HG03097 (cell line): ENCODE results near the gene STPG2.
"Not testable (repeated sequence)": the region's sequence is repeated elsewhere in the genome, so short reads cannot be mapped to it uniquely, and the experiment has no call there.

ENCODE experiments used
- ATAC-seq: cut with Tn5 transposase; IDR thresholded peaks from one replicate; pipeline ENCODE4 v1.9.1; 2021; ENCODE audit not compliant: unreplicated experiment, low FRiP score

STPG2 gene

GRCh38 chr4:97953171-97953941 lies 189.9 kb downstream of the STPG2 start:
- ATAC-seq: no peak

- ATAC-seq: no peak
Measured at GRCh38 chr4:97952763-97953162, 190.5 kb downstream of the STPG2 start.

- ATAC-seq: no peak
Measured at GRCh38 chr4:97950836-97951235, 192.4 kb downstream of the STPG2 start.

- ATAC-seq: no peak
Measured at GRCh38 chr4:97942951-97943350, 200.3 kb downstream of the STPG2 start.

- no peak for ATAC-seq
Measured at GRCh38 chr4:97942137-97942536, 201.1 kb downstream of the STPG2 start.

GRCh38 chr4:97938141-97938540 lies 205.1 kb downstream of the STPG2 start:
- no peak for ATAC-seq

- no peak for ATAC-seq
Measured at GRCh38 chr4:97924341-97924958, 218.8 kb downstream of the STPG2 start.

GRCh38 chr4:97923096-97923495 lies 220.2 kb downstream of the STPG2 start:
- no peak for ATAC-seq

GRCh38 chr4:97917115-97917514 lies 226.2 kb downstream of the STPG2 start:
- no peak for ATAC-seq

- no peak for ATAC-seq
Measured at GRCh38 chr4:97912156-97912555, 231.1 kb downstream of the STPG2 start.

GRCh38 chr4:97911236-97911906 lies 231.9 kb downstream of the STPG2 start:
- ATAC-seq: no peak

- ATAC-seq: no peak
Measured at GRCh38 chr4:97910005-97910404, 233.3 kb downstream of the STPG2 start.

GRCh38 chr4:97903436-97904189 lies 239.7 kb downstream of the STPG2 start:
- not testable (repeated sequence) for ATAC-seq

- ATAC-seq: no peak
Measured at GRCh38 chr4:97900229-97900628, 243.0 kb downstream of the STPG2 start.

- ATAC-seq: no peak
Measured at GRCh38 chr4:97892592-97893266, 250.5 kb downstream of the STPG2 start.

- no peak for ATAC-seq
Measured at GRCh38 chr4:97879942-97880341, 263.3 kb downstream of the STPG2 start.

GRCh38 chr4:97868097-97868496 lies 275.2 kb downstream of the STPG2 start:
- ATAC-seq: no peak

- no peak for ATAC-seq
Measured at GRCh38 chr4:97867557-97868091, 275.7 kb downstream of the STPG2 start.

- ATAC-seq: no peak
Measured at GRCh38 chr4:97866821-97867556, 276.3 kb downstream of the STPG2 start.
